GM12892 (cell line): ENCODE results near the gene CTNNB1.

Experiments
- POLR2A ChIP-seq: IDR thresholded peaks from 2 replicates; pipeline ENCODE4 v1.6.1; 2011; ENCODE audit warnings: low read depth, low read length, control low read depth
- POLR2AphosphoS5 ChIP-seq: IDR thresholded peaks from 2 replicates; pipeline ENCODE4 v1.6.1; 2011; ENCODE audit warnings: low read depth, low read length, control low read depth
- TAF1 ChIP-seq: IDR thresholded peaks from 2 replicates; pipeline ENCODE4 v1.6.1; 2011; ENCODE audit warnings: low read depth, mild to moderate bottlenecking, control low read depth, low read length, borderline replicate concordance

DNA sequence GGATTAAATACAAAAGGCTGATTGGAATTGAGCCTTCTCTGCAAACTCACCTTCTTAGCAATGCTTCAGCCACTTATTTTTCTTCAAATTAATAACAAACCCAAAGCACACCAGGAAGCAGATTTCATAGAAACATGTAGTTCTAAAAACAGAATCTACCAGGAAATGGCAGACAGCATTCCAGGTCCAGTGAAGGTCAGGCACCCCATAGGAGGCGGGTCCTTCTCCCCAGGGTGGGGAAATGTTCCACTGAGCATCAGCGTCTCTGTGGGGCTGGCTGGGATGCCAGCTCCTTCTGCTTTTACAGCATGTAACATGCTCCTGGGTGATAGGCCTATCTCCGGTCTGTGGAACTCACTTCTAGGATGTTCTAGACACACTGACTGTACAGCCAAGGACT, 49.2 kb downstream of the CTNNB1 start:
- TF ChIP-seq POLR2A (no peak), TAF1 (no peak), POLR2AphosphoS5 (no peak)
